HG03095 (cell line): Measurements from ENCODE around the gene GPR173.

Source experiments
- ATAC-seq: cut with Tn5 transposase; IDR thresholded peaks from one replicate; pipeline ENCODE4 v1.9.1; 2021; ENCODE audit warnings: moderate library complexity; ENCODE audit not compliant: unreplicated experiment

Gene GPR173

GRCh38 chrX:53065104-53065503 is 16.5 kb downstream of the GPR173 start:
- no peak for ATAC-seq

DNA sequence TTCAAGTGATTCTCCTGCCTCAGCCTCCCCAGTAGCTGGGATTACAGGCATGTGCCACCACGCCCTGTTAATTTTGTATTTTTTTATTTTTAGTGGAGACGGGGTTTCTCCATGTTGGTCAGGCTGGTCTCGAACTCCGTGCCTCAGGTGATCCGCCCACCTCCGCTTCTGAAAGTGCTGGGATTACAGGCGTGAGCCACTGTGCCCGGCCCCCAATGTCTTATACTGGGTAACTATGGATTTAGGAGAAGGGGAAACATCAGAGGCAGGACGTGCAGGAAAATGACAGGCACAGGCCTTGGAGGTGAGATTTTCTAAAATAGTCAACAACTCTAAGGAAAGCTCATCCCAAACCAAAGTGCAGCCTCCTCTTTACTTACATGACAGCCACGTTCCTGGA is 22.5 kb downstream of the GPR173 start:
- ATAC-seq = no peak

- peak; percentile 82 for ATAC-seq
Measured at GRCh38 chrX:53071604-53072417, 23.2 kb downstream of the GPR173 start.

DNA sequence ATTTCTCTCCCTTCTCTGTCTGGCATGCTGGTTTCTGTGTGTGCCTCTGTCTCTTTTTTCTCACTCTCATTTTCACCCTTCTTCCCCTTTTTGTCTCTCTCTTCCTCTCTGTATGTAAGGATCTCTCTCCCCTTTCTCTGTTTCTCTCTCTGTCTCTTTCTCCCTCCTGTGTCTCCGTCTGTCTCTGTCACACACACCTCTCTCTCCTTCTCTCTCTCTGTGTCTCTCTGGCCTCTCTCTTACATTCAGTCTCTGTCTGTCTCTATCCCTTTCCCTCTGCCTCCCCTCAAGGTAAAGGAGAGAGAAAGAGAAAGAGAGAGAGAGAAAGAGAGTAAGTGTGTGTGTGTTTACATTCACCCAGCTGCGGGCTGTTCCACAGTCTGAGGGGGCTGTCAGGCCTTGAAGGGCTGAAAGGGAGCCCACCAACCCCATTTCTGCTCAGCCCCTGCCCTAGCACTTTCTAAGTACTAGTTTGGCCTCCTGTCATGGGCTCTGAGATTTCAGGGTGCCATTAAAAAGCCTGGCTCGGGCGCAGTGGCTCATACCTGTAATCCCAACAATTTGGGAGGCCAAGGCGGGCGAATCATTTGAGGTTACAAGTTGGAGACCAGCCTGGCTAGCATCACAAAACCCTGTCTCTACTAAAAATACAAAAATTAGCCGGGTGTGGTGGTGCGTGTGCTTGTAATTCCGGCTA is 24.0 kb downstream of the GPR173 start:
- no peak for ATAC-seq

DNA sequence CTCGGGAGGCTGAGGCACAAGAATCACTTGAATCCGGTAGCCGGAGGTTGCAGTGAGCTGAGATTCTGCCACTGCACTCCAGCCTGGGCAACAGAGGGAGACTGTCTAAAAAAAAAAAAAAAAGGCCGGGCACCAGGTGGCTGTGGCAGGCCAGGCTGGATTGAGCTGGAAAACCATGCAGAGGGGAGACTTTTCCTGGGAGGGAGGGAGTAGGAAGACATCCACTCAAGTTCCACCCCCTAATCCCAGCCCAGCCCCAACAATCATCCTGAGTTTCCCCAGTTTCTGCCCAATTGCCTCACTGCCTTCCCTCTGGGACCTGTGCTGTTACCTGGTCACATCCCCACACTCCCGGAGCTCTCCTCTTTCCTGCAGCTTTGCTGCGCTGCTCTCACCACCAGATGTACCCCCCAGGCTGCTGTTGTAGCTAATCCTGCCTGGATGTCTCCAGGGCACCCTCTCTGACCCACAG is 24.6 kb downstream of the GPR173 start:
- ATAC-seq = no peak

DNA sequence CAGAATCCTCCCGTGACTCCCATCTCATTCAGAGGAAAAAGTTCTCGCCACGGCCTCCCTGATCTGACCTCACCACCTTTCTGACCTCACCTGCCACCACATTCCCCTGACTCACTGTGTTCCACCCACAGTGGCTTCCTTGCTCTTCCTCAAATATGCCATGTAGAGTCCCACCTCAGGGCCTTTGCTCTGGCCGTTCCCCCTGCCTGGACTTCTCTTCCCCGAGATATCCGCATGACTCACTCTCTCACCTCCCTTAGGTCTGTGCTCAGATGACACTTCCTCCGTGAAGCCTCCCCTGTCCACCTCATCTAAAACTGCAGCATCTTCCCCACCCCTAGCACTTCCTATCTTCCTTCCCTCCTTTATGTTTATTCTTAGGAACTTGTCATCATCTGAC is 26.4 kb downstream of the GPR173 start:
- ATAC-seq = no peak

- ATAC-seq = no peak
Measured at GRCh38 chrX:53076671-53077070, 28.1 kb downstream of the GPR173 start.

DNA sequence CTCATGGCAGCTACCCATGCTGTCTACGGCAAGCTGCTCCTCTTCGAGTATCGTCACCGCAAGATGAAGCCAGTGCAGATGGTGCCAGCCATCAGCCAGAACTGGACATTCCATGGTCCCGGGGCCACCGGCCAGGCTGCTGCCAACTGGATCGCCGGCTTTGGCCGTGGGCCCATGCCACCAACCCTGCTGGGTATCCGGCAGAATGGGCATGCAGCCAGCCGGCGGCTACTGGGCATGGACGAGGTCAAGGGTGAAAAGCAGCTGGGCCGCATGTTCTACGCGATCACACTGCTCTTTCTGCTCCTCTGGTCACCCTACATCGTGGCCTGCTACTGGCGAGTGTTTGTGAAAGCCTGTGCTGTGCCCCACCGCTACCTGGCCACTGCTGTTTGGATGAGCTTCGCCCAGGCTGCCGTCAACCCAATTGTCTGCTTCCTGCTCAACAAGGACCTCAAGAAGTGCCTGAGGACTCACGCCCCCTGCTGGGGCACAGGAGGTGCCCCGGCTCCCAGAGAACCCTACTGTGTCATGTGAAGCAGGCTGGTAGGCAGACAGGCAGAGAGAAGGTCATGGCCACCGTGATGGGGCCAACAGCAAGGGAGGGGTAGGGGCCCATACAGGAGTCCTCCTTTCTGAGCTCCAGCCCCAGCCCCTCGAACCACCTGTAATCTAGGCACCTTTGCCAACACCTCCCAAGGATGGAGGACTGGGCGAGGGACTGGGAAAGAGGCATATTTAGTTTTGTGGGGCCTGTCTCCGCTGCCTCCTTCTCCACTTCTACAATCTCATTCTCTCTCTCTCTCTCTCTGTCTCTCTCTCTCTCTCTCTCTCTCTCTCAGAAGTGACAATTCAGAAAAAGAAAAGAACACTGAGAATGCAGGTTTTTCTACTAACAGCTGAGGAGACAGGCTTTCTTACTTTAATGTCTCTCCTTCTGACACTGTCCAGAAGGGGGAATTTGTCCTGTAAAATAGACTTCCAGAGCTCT is 28.9 kb downstream of the GPR173 start:
- no peak for ATAC-seq

DNA sequence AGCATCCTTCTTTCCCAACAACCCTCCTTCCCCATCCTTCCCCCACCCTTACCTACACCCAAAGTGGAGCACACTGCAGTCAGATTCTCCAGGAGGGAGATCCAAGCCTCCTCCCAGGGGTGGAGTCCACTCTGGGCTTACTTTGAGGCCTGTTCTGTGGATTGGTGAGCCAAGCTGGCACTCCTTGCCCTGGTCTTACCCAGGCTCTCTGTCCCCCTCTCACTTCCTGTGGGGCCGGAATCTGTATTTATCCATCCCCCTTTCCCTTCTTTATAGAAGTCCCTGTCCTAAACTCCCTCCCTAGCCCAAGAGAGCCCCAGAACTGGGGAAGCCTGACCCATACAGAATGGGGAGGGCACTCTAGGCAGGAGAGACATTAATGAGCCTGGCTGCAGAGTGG is 30.4 kb downstream of the GPR173 start:
- no peak for ATAC-seq

DNA sequence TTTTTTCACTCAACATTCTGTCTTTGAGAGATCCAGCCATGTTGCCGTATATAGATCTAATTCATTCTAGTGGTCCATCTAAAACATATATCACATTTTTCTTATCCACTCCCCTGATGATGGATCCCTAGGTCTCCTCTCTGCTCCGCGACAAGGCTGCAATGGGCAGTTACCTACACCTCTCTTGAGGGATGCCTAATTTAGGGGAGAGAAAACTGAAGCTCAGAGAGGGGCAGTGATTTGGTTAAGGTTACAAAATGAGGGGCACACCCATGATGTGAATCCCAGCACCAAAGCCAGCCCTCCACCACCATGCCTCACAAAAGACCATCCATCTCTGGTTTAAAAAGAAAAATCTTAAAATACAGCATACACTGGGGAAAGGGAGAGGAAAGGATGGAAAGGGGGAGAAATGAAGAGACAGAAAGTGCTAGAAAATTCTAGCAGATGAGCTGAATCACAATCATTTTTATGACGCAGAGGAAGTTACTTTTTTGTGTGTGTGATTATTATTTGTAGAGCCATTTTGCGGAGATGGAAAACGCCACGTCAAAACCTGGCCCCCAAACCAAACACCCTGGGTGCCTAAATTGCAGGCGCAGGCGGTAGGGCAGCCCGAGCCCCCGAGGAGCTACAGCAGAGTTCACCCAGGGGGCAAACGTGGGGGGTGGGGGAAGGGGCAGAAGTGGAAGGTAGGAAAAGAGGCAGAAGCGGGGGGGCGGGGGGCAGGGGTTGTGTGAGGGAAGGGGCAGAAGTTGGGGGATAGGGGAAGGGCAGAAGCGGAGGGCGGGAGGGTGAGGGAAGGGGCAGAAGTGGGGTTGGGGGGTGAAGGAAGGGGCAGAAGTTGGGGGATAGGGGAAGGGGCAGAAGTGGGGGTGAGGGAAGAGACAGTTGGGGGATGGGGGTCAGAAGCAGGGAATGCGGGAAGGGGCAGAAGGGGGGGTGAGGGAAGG is 32.3 kb downstream of the GPR173 start:
- ATAC-seq = no peak

- peak; percentile 90 for ATAC-seq
Measured at GRCh38 chrX:53081925-53082772, 33.6 kb downstream of the GPR173 start, which contains the start of gene TSPYL2. TSPYL2 (plus strand) TSS chrX:53082367; CDS start chrX:53082499, 132 bp downstream.

- ATAC-seq = no peak
Measured at GRCh38 chrX:53082773-53083616, 34.4 kb downstream of the GPR173 start.

- ATAC-seq = no peak
Measured at GRCh38 chrX:53084043-53084570, 35.5 kb downstream of the GPR173 start.

- ATAC-seq = no peak
Measured at GRCh38 chrX:53084863-53085262, 36.3 kb downstream of the GPR173 start.

DNA sequence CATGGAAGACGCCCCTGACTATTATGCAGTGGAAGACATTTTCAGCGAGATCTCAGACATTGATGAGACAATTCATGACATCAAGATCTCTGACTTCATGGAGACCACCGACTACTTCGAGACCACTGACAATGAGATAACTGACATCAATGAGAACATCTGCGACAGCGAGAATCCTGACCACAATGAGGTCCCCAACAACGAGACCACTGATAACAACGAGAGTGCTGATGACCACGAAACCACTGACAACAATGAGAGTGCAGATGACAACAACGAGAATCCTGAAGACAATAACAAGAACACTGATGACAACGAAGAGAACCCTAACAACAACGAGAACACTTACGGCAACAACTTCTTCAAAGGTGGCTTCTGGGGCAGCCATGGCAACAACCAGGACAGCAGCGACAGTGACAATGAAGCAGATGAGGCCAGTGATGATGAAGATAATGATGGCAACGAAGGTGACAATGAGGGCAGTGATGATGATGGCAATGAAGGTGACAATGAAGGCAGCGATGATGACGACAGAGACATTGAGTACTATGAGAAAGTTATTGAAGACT is 37.2 kb downstream of the GPR173 start:
- ATAC-seq = no peak

DNA sequence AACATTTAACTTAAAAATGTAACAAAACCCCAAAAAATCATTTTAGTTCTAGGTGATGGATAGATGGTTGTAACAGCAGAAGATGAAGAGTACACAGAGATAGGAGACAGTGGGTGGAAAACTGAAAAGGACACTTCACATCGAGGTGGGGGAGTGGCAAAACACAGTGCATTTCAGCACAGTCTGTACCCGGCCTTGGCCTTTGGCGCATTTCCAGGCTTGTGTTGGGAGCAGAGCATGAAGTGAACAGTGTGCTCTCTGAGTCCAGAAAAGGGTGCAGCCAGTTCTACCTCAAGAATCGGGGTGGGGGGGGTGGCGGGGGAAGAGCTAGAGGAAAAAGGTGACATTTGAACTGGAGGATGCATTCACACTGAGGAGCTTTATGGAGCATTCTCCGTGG is 37.9 kb downstream of the GPR173 start:
- ATAC-seq = no peak

GRCh38 chrX:53087388-53087831 is 38.8 kb downstream of the GPR173 start:
- ATAC-seq = no peak
